HG02588 (cell line): Measurements from ENCODE around the gene CCSER1.
"Not testable (repeated sequence)": the region's sequence is repeated elsewhere in the genome, so short reads cannot be mapped to it uniquely, and the experiment has no call there.

Source experiments
- ATAC-seq: cut with Tn5 transposase; IDR thresholded peaks from one replicate; pipeline ENCODE4 v1.9.1; 2021; ENCODE audit warnings: mild to moderate bottlenecking, moderate library complexity; ENCODE audit not compliant: unreplicated experiment

The CCSER1 gene

DNA sequence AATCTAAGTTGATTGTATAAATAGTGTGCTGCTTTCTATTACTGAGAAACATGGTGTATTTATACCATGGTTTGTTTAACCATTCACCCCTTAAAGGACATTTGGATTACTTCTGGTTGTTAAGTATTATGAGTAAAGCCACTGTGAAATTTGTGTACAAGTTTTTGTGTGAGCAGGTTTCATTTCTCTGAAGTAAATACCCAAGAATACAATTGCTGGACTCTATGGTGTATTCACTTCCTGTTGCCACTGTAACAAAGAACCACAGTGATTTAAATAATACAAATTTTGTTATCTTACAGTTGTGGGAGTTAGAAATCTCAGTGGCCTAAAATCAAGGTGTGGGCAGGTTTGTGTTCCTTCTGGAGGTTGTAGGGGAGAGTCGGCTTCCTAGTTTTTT, 869.6 kb downstream of the CCSER1 start:
- no peak for ATAC-seq

DNA sequence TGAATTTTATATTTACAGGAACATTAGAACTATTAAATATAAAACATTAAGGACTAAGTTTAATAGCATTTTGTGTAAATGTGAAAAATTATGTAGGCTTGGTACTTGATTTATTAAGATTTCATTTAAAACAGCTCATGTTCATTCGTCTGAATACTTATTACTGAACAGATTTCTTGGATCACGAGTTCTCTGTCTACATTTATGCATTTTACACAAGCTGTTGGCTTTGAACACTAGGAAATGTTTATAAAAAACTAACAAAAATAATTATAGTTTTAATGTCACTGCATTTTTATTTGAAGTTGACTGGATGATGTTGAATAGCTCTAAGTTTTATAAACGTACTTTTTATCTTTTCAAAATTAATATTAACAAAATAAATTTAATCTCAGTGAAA, 888.7 kb downstream of the CCSER1 start:
- ATAC-seq, result no peak

DNA sequence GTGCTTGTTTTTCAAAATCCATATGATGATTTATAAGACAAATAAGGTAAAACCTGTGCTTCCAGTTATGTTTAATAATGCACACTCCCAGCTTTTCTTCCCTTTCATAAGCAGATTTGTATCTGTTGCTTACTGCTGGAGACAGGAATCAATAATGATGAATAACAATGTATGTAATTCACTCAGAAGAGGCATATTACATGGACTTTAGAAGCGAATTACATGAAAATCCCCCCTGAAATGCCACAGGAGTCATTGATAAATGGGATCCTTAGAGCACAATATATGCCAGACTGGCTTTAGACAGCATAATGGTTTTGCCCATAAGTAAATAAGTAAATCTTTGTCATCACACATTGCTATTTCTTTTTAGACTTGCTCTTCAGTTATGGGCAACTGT, 892.3 kb downstream of the CCSER1 start:
- no peak for ATAC-seq

DNA sequence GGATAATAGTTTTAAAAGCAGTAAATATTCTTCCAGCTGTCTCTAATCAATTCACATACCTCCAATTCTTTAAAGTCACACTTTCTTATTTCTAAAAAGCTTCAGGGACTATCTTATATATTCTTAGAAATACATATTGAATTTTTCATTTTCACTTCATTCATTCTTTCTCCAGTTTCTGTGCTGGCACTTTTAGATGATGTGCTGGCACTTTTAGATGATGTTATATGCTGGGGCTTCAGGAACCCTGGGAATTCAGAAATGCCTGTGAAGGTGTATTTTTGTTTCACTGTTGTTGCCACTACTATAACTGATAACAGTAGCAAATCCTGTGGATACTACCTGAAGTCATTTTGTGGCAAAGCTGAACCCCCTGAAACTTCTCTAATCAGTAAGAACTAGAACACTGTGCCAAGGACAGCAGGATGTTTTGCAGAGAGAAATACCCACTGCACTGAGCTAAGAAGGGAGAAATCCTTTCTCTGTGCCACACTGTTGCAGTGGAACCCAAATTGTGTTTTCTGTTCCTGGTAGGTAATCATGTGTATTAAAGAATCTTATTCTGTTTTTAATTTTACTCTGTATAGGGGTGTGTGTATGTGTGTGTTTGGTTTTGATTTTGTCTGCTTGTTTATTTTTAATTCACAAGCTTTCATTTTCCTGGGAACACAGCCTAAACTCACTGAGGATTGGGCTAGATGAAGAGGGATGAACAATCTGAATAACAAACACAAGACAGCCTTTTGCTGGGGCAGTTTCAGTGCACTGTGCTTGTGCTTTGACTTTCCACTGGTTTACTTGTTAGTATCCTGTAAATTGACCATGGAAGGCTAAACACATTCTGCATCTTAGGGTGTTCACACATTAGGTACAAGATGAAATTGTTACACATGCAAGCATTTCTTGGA, 898.3 kb downstream of the CCSER1 start:
- no peak for ATAC-seq

DNA sequence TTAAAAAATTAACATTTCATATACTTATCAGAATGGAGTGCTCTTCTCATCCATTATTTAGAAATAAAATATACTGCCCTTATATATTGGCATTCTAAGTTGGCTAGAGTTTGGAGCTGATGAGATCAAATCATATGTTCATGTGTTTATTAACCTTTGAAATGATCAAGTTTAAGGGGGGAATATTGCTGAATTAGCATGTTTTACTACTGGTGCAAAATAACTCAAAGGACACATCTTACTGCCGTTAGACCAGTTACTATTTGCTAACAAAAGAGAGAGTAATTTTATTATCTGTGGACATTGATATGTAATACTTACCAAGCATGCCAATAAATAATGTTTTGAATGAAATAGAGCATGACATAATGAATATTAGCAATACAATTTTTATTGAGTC, 901.0 kb downstream of the CCSER1 start:
- no peak for ATAC-seq

DNA sequence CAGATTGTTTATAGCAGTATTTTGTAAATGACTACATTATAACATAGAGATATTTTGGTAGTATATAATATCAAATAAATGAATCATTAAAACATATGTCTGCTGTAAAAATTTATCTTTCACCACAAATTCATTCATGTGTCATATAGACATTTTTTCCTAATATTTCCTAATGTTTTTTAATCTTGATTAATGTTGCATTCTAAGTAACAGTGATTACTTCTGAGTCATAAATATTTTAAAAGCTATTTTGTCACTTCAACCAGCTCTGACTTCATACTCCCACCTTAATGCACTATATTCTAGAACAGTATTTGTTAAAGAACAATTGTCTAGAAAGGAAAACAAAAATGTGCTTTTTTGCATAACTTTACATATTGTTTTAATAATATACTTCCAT, 904.6 kb downstream of the CCSER1 start:
- ATAC-seq, result no peak

DNA sequence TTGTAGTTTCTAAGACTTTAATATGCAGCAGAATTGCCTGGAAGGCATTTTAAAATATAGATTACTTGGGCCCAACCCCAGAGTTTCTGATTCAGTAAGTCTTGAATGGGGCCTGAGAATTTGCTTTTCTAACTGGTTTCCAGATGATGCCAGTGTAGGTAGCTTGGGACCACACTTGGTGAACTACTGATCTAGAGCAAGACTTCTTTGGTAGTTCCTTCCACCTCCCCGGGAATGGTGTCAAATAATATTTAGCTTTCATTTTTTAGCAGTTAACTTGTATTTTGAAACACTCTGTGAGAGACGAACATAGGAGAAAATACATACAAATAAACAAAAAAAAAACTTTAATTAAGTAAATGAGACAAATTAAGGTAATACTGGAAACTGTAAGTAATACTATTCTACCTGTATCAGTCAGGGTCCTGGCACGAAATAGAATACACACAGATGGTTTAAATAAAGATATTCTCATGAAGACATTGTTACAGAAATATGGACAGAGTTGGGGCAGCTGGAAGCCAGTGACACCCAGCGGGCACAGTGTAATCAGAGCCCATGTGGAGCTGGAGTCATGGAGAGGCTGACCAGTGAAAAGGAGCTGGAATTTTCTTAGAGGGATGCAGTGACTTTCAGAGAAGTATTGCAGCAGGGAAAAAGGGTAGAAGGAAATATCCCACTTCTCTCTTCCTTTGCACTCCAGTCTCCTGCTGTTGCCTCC, 905.7 kb downstream of the CCSER1 start:
- ATAC-seq, result no peak

DNA sequence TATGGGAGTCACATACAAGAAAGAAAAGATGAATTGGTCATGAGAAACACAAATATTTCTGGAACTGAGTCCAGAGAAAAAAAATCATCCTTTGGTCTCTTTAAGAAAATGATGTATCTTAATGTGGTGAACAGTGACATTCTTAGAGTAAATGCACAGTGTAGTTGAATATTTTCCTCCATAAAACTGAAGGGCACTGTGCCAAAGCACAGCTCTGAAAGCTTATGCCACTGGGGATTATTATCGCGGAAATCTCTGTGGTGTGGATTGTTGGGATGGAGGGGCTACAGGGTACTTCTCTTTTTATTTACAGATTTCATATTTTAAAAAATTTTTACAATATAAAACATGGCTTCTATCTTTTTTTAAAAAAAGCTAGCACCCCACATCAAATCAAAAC, 908.1 kb downstream of the CCSER1 start:
- no peak for ATAC-seq

DNA sequence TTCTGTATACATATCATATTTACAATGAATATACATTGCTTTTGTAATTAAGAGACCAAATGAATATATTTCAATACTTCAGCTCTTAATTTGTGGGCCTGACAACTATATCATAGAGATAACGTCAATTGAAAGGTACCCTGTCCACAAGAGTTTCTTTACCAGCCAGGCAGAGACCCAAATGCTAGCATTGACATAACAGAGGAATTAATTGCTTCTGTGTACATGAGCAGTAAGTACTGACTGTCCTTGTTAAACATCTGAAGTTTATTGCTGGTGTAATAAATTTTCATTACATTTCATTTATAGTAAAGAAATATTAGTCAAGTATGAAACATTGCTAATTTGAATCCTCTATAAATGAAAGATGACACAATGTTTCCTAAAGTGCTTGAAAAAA, 910.8 kb downstream of the CCSER1 start:
- ATAC-seq, result no peak

DNA sequence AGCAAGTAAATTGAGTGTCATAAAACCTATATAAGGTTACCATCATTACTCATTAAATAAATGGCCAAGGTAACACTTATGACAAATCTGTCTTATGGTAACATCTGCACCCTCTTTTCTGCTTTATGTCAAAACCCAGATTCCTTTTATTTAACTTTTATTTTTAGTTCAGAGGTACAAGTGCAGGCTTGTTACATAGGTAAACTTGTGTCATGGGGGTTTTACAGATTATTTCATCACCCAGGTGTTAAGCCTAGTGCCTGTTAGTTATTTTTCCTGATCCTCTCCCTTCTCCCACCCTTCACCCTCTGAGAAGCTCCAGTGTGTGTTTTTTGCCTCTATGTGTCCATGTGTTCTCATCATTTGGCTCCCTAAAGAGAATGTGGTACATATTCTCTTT, 930.7 kb downstream of the CCSER1 start:
- ATAC-seq, result no peak

DNA sequence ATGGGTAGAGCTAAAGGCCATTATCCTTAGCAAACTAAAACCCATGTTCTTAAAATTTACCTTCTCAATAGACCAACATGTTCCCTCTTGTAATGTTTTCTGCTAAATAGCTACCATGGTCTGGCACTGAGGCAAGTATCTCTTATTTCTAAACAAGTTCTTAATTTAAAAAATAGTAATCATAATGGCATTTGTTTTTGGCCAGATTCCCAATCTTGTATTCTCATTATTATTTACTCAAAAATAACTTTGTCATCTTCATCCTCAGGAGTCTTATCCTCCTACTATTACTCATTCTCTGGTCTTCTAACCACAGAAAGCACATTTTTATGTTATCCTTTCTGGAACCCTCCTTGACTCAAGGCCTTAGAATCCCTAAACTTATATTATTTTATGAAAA, 931.2 kb downstream of the CCSER1 start:
- ATAC-seq, result no peak

DNA sequence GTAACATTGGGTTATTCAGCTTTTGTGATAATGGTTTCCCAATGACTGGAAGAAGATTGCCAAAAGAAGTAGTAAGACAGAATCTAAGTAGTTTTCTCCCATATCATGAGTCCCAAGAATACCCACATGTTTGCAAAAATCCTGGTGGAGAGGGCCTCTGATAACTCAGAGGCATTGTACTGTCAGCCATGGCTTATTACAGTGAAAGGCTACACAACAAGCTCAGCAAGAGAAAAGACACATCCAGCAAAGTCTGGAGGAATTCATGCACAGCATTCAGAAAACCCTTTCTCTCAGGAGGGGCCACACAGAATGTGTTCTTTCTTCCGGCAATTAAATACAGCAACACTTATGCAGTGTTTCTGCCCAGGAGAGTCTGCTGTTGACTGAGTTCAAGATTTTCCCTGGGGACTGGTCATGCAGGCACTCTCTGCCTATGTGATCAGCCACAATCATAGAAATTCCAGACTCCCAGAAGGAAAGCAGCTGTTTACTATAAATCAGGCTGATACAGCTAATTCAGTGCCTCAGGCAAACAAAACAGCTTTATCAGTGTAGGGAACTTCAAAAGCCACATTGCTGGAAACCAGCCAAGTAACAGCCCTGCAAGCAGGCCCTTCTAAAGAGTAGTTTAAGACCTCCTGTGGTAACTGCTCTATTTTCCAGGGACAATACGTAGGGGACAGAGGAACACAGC, 937.1 kb downstream of the CCSER1 start:
- ATAC-seq, result no peak

DNA sequence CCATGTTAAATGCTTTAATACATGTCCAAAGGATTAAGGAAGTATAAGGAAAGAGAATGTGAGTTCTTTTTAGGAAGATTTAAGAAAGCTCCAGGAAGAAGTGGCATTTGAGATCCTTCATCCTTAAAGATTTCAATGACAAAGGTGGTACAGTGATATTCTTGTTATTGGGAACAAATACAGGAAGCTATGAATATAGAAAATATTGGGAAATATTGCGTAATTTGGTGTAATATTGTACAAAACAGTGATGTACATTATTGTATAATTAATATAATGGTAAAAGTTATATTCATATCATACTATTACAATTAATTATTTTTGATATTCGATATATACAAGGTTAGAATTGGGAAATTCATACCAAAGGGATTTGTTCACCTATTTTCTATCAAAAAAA, 937.9 kb downstream of the CCSER1 start:
- no peak for ATAC-seq

DNA sequence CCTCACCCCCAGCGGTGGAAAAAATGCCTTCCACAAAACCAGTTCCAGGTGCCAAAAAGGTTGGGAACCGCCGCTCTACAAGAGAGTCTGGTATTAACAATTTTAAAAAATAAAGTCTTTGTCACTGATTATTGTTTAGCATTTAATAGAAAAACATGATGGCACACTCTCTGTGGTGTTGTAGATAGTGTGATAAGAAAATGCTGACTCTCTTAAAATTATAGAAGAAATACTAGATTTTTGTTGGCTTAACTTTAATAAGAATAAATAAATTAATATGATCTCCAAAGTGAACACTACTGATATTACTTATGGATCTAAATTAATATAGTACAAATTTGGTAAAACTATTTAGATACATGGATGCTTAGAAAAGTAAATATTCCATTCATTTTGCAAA, 943.5 kb downstream of the CCSER1 start:
- ATAC-seq, result no peak

DNA sequence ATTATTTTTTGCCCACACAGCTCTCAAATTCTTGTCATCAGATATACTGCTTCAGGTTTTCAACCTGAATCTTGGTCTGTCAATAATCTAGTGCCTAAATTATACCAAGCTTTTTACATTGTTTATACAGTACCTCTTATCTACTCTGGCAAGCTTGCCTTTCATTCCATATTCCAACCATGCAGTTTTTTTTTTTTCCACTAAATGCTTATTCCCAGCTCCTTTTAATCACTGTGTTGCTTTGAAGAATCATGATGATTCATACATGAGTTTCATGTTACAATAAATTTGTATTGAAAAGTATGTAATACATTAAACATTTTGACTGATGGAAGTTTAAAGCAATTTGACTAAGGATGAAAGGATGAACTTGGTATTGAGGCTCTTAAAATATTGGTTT, 949.0 kb downstream of the CCSER1 start:
- no peak for ATAC-seq

DNA sequence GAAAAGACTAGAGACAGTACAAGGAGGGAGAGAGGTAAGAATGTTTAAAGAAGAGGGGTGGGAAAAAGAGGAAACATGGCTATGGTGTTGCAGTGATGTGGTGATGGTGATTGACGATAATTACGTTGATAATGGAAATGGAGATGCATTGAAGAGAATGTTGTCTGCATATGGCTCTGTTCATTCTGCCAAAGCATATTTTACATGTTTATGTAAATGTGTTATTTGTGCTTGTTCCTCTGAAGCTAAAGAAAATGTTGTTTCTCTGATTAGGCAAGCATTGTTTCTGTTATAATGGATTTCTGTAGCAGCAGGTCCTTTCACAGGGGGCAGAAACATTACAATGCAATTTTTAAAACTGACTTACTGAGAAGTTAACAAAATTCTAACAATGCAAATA, 958.8 kb downstream of the CCSER1 start:
- no peak for ATAC-seq

DNA sequence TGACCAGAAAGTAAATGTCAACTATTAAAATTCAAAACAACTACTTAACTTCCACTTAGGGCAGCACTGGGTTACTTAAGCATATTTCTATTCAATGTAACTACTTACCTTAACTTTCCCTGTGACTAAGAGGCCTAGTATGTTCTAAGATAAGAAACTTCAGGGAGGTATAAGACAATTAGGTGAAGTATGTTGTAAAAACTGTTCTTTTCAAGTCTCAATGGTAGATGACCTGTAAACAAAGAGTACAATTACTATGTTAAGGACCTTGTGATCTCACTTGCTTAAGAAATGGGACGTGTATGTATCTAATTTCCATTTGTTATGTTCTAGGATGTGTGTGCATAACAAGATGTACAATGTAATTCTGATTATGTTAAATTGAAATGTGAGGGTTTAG, 960.5 kb downstream of the CCSER1 start:
- ATAC-seq, result no peak

DNA sequence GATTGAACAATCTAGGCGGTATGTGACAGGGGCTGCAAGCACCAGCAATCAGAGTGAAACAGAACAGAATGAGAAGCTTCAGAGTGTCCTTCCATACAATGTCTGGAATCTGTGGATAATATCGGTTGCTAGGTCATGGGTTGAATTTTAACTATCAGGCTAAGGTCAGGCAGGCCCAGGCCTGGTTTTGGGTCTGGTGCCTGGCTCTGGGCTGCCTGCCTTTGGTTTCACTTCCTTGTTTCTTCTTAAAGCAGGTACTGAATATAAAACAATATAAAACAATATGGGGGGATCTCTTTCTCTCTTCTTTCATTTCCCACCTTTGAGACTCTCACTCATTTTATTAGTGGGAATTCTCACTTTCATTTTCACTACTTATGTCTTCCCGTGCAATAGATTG, 962.0 kb downstream of the CCSER1 start:
- ATAC-seq, result no peak

DNA sequence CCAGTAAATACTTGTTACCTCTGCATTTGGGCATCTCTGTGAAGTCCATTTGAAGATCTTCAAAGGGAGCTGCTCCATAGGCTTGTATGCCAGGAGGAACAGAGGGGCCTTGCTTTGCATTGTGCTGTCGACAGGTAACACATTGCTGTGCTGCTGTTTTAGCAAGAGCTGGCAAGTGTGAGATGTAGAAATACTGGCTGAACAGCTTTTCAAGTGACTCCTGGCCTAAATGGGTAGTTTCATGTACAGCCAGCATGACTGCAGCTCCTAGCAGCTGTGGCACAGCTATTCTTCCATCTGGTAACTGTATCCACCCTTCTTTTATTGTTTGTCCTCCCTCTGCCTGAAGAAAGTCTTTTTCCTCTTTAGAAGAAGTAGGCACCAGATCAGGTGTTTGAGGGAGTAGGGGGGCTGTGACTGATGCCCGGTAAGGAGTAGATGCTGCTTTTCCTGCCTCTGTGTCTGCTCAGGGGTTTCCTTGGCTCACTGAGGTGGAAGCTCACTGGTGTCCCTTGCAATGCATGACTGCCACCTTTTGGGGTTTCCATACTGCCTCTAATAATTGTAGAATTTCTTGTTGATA, 965.3 kb downstream of the CCSER1 start:
- ATAC-seq, result no peak

DNA sequence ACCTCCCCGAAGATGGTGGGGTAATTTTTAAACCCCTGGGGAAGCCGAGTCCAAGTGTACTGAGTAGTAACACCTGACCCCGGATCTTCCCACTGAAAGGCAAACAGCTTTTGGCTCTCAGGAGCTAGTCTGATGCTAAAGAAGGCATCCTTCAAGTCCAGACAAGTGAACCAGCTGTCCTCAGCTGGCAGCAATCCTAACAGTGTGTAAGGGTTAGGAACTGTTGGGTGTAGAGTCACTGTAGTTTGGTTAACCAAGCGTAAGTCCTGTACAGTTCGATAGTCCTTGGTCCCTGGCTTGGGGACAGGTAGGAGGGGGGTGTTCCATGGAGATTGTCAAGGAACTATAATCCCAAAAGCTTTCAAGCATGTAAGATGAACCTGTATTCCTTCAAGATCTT, 967.0 kb downstream of the CCSER1 start:
- not testable (repeated sequence) for ATAC-seq

DNA sequence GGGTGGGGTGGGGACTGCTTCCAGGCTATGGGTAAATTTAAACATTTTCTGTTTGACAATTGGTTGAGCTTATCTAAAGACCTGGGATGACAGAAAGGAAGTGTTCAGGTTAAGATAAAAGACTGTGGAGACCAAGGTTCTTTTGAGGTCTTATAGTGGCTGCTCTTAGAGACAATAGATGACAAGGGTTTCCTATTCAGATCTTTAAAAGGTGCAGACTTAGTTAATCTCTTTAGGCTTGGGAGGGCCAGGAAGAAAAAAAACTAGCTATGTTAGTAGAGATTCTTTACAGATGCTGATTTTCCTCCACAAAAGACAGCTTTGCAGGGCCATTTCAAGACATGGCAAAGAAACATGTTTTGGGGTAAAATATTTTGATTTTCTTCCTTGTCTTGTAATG, 972.5 kb downstream of the CCSER1 start:
- ATAC-seq, result no peak
